H1 (cell line): ENCODE results near the gene DHRS1. TPM values are rescaled to one million over a fixed set of nuclear protein-coding genes. Genes with fewer than 3 reads are reported as not detected.

Experiments used
- CTCF ChIA-PET: fragments of 300-600 bp; sonication (Branson Sonifier 250); formaldehyde crosslinking; loops from one replicate; lab custom pipeline; 2021; ENCODE audit not compliant: partially characterized antibody; lab: Charles Lee
- POLR2A ChIA-PET: fragments of 300-600 bp; sonication (Branson Sonifier 250); formaldehyde crosslinking; loops from one replicate; lab custom pipeline; 2021; ENCODE audit warnings: inconsistent platforms; ENCODE audit not compliant: partially characterized antibody; lab: Charles Lee
- DNase-seq, 2 experiments: peaks; one replicate each; pipeline versions ENCODE4 v3.0.0 to v3.0.0-alpha.2; 2010 to 2022; ENCODE audit warnings: low spot score in 2 of 2, low read depth in 1 of 2, mixed read lengths in 1 of 2
- FAIRE-seq: peaks from 2 replicates; lab custom pipeline; 2011; peaks lifted over from hg19 to GRCh38; lab: Jason Lieb, UNC
- H2AFZ ChIP-seq: 2 replicates; pipeline ENCODE4 v1.8.1; 2012; ENCODE audit warnings: low read length, inconsistent platforms
- H2AK5ac ChIP-seq: 2 replicates; pipeline ENCODE4 v1.6.1; 2013; ENCODE audit warnings: low read depth, low read length
- H2BK120ac ChIP-seq: replicated peaks from 2 replicates; pipeline ENCODE3; 2013; ENCODE audit warnings: low read depth, low read length, inconsistent platforms
- H2BK12ac ChIP-seq: 2 replicates; pipeline ENCODE4 v1.6.1; 2013; ENCODE audit warnings: low read depth, low read length
- H2BK15ac ChIP-seq: 2 replicates; pipeline ENCODE4 v1.6.1; 2013; ENCODE audit warnings: low read length
- H2BK20ac ChIP-seq: 2 replicates; pipeline ENCODE4 v1.6.1; 2013; ENCODE audit warnings: low read length
- H2BK5ac ChIP-seq: 2 replicates; pipeline ENCODE4 v1.6.1; 2013; ENCODE audit warnings: low read depth, low read length
- H3K14ac ChIP-seq: 2 replicates; pipeline ENCODE4 v1.6.1; 2013; ENCODE audit warnings: inconsistent platforms; ENCODE audit not compliant: insufficient read length
- H3K18ac ChIP-seq: 2 replicates; pipeline ENCODE4 v1.6.1; 2013; ENCODE audit warnings: low read length; ENCODE audit errors: extremely low read depth
- H3K23ac ChIP-seq: 2 replicates; pipeline ENCODE4 v1.6.1; 2013; ENCODE audit warnings: inconsistent platforms; ENCODE audit not compliant: insufficient read length
- H3K23me2 ChIP-seq: 2 replicates; pipeline ENCODE4 v1.6.1; 2013; ENCODE audit warnings: low read depth, low read length
- H3K27ac ChIP-seq: 2 replicates; pipeline ENCODE4 v1.6.1; 2011; ENCODE audit warnings: low read depth, low read length, inconsistent platforms
- H3K27me3 ChIP-seq, 4 experiments: replicated peaks in 1 of 4; 1 replicate in 1 of 4; 2 replicates in 3 of 4; pipeline versions ENCODE4 v1.6.1 to v1.8.1; 2011 to 2013; ENCODE audit warnings: low read length in 3 of 4, mild to moderate bottlenecking in 3 of 4, inconsistent platforms in 2 of 4, mixed read lengths in 2 of 4, moderate library complexity in 1 of 4; ENCODE audit not compliant: control insufficient read depth in 3 of 4, insufficient read depth in 3 of 4; ENCODE audit errors: extremely low read depth in 1 of 4
- H3K36me3 ChIP-seq, 4 experiments: 2 replicates each; pipeline versions ENCODE4 v1.6.1 to v1.8.1; 2011 to 2013; ENCODE audit warnings: mild to moderate bottlenecking in 4 of 4, low read length in 3 of 4, moderate library complexity in 2 of 4, control low read depth in 1 of 4, inconsistent platforms in 1 of 4; ENCODE audit not compliant: insufficient read depth in 4 of 4, control insufficient read depth in 2 of 4
- H3K4ac ChIP-seq: replicated peaks from 2 replicates; pipeline ENCODE3; 2013; ENCODE audit warnings: low read length, low read depth, mixed read lengths, inconsistent platforms; ENCODE audit not compliant: insufficient read length
- H3K4me1 ChIP-seq, 4 experiments: replicated peaks in 1 of 4; 1 replicate in 1 of 4; 2 replicates in 3 of 4; pipeline versions ENCODE4 v1.6.1 to v1.8.1; 2011 to 2013; ENCODE audit warnings: low read length in 3 of 4, inconsistent platforms in 2 of 4, mixed read lengths in 1 of 4; ENCODE audit not compliant: insufficient read depth in 4 of 4, control insufficient read depth in 3 of 4
- H3K4me2 ChIP-seq, 2 experiments: 2 replicates each; pipeline versions ENCODE4 v1.6.1 to v1.8.1; 2011 to 2013; ENCODE audit warnings: low read depth in 2 of 2, low read length in 2 of 2, control low read depth in 1 of 2, inconsistent platforms in 1 of 2, mild to moderate bottlenecking in 1 of 2; ENCODE audit not compliant: insufficient read depth in 1 of 2
- H3K4me3 ChIP-seq, 4 experiments: fragments of 200-600, 300-600 bp in 1 of 4; sonication (generic), shearing (Covaris generic), sonication (Bioruptor Twin) in 1 of 4; 2 replicates each; pipeline versions ENCODE4 v1.5.1 to v1.8.1; 2011 to 2016; ENCODE audit warnings: low read length in 4 of 4, low read depth in 3 of 4, control low read depth in 2 of 4, inconsistent platforms in 2 of 4, mild to moderate bottlenecking in 2 of 4, mixed read lengths in 1 of 4, moderate library complexity in 1 of 4; ENCODE audit not compliant: insufficient read depth in 2 of 4; ENCODE audit errors: extremely low read depth in 1 of 4
- H3K56ac ChIP-seq: replicated peaks from 2 replicates; pipeline ENCODE3; 2013; ENCODE audit warnings: low read depth, mild to moderate bottlenecking, mixed read lengths, low read length, inconsistent platforms; ENCODE audit not compliant: insufficient read length
- H3K79me1 ChIP-seq: 2 replicates; pipeline ENCODE4 v1.6.1; 2013; ENCODE audit warnings: low read depth, low read length, control low read depth
- H3K79me2 ChIP-seq, 2 experiments: 2 replicates each; pipeline versions ENCODE4 v1.6.1 to v1.8.1; 2012 to 2013; ENCODE audit warnings: low read length in 2 of 2, mild to moderate bottlenecking in 2 of 2, inconsistent platforms in 1 of 2; ENCODE audit not compliant: insufficient read depth in 2 of 2, control insufficient read depth in 1 of 2
- H3K9ac ChIP-seq, 4 experiments: replicated peaks in 1 of 4; 1 replicate in 1 of 4; 2 replicates in 3 of 4; pipeline versions ENCODE4 v1.6.1 to v1.8.1; 2011 to 2013; ENCODE audit warnings: low read depth in 3 of 4, low read length in 3 of 4, control low read depth in 2 of 4, mild to moderate bottlenecking in 2 of 4, moderate library complexity in 2 of 4, inconsistent platforms in 1 of 4; ENCODE audit errors: extremely low read depth in 1 of 4
- H3K9me3 ChIP-seq, 2 experiments: 2 replicates each; pipeline versions ENCODE4 v1.6.1 to v1.8.1; 2012 to 2013; ENCODE audit warnings: mild to moderate bottlenecking in 2 of 2, moderate library complexity in 2 of 2, control low read depth in 1 of 2, inconsistent platforms in 1 of 2, low read depth in 1 of 2, low read length in 1 of 2, mixed read lengths in 1 of 2; ENCODE audit not compliant: insufficient read depth in 2 of 2
- H4K20me1 ChIP-seq, 2 experiments: replicated peaks in 1 of 2; 2 replicates each; pipeline versions ENCODE3 to v1.8.1; 2011 to 2013; ENCODE audit warnings: inconsistent platforms in 2 of 2, low read length in 2 of 2, mild to moderate bottlenecking in 1 of 2; ENCODE audit not compliant: insufficient read depth in 2 of 2, control insufficient read depth in 1 of 2
- H4K5ac ChIP-seq: 2 replicates; pipeline ENCODE4 v1.6.1; 2013; ENCODE audit warnings: low read length, low read depth, mixed read lengths, inconsistent platforms; ENCODE audit not compliant: insufficient read length
- H4K8ac ChIP-seq: 2 replicates; pipeline ENCODE4 v1.8.0; 2013; ENCODE audit warnings: mild to moderate bottlenecking, moderate library complexity, low read length, inconsistent platforms; ENCODE audit not compliant: insufficient read depth; ENCODE audit errors: extremely low read depth
- H4K91ac ChIP-seq: replicated peaks from 2 replicates; pipeline ENCODE3; 2013; ENCODE audit warnings: low read length, mixed read lengths, inconsistent platforms; ENCODE audit not compliant: insufficient read length
- CHD1 ChIP-seq: IDR thresholded peaks from 2 replicates; pipeline ENCODE4 v1.6.1; 2012; ENCODE audit warnings: low read depth, low read length, improper control_type of control experiment
- CTCF ChIP-seq, 3 experiments: IDR thresholded peaks; 1 replicate in 2 of 3; 2 replicates in 1 of 3; pipeline versions ENCODE4 v1.5.1 to v1.6.1; 2011; ENCODE audit warnings: low read length in 3 of 3, mild to moderate bottlenecking in 3 of 3, inconsistent platforms in 2 of 3, low read depth in 1 of 3, moderate library complexity in 1 of 3; ENCODE audit not compliant: insufficient read depth in 1 of 3; ENCODE audit errors: control extremely low read depth in 1 of 3
- JUN ChIP-seq: IDR thresholded peaks from 2 replicates; pipeline ENCODE4 v1.6.1; 2011; ENCODE audit warnings: low read depth, mild to moderate bottlenecking, improper control_type of control experiment, low read length
- POU5F1 ChIP-seq: IDR thresholded peaks from 2 replicates; pipeline ENCODE4 v1.6.1; 2011; ENCODE audit warnings: low read depth, mild to moderate bottlenecking, low read length, moderate library complexity
- SIRT6 ChIP-seq: IDR thresholded peaks from one replicate; pipeline ENCODE4 v1.7.1; 2012; ENCODE audit warnings: low read length, inconsistent platforms
- SUZ12 ChIP-seq: fragments of 200-600 bp; sonication (generic); IDR thresholded peaks from 2 replicates; pipeline ENCODE4 v1.6.1; 2012; ENCODE audit warnings: mild to moderate bottlenecking, inconsistent platforms, low read length, moderate library complexity, mixed read lengths
- TAF7 ChIP-seq: optimal IDR thresholded peaks from 2 replicates; pipeline ENCODE3; 2011; ENCODE audit warnings: low read depth, mild to moderate bottlenecking, inconsistent platforms, low read length, moderate library complexity, borderline replicate concordance
- WGBS, 2 experiments: shearing (Covaris generic) in 1 of 2; methylation state at CpG; one replicate each; pipeline versions ENCODE4 v1.1.6 to v1.1.7; 2013 to 2015; ENCODE audit warnings: low lambda C conversion rate in 2 of 2, mixed read lengths in 2 of 2, inconsistent platforms in 1 of 2, low coverage in 1 of 2, missing lambda C conversion rate in 1 of 2; ENCODE audit not compliant: insufficient replicate concordance in 2 of 2, insufficient coverage in 1 of 2, insufficient read length in 1 of 2; ENCODE audit errors: extremely low coverage in 1 of 2, missing lambda C conversion rate in 1 of 2; 5-methylcytosine and 5-hydroxymethylcytosine counted together
- polyA plus RNA-seq, 7 experiments: library from polyadenylated mRNA; depleted of rRNA in 3 of 7; stranded (reverse) in 5 of 7; unstranded in 2 of 7; fragments of >200 nt in 5 of 7; fragments of 200-250 nt in 2 of 7; gene quantifications; 1 replicate in 5 of 7; 2 replicates in 1 of 7; 4 replicates in 1 of 7; pipeline versions ENCODE4 v1.2.1 to v1.2.3, GENCODE V29; 2011 to 2013; ENCODE audit warnings: missing spikeins in 2 of 7, mixed read lengths in 2 of 7
- total RNA-seq: library from RNA; stranded (reverse); fragmentation: NEBNext Ultra II Directional; extraction: Animal tissue kit (Norgen Biotek cat#: 25700); gene quantifications from 2 replicates; pipeline ENCODE4 v1.2.1, GENCODE V29; 2021
- TF ChIP-seq, protein P1 (sequence below): IDR thresholded peaks from 2 replicates; pipeline ENCODE4 v1.6.1; 2011; ENCODE audit warnings: low read length, improper control_type of control experiment

DHRS1 gene
- total and polyA plus RNA-seq, 2 of the 8 experiments (the other 6 are each of a cell fraction or from before 2014, with no cell fraction given), result 8.8 to 31.7 TPM

DNA sequence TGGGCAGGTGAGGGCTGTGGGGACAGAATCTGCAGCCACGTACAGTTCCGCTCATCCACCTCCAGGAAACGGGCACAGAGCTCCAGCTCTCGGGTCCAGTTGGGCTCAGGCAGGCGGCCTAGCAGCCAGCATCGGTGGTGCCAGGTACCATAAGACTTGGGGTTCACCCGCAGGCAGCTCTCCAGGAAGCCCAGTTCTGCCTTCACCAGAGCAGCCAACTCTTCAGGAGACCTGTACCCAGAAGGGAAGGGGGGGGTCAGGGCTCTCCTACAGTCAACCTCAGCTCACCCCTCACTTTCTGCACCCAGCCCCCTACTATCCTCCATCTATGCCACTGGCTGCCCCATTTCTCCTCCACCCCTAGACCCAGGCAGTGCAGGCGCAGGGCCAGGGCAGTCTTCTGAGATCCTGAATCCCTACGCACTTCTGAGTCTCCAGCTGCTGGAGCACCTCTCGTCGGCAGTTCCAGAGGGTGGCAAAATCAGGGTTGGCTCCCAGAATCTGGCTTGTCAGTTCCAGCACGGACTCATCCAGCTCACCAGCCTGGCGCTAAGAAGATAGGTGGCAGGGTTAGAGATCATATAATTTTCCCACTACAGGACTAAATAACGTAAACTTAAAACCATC lies 29.6 kb downstream of the DHRS1 start:
- H2AK5ac ChIP-seq, result no peak overlapping the region
- no peaks in the 10 kb centered on the region for H3K79me2 ChIP-seq
- peaks cover 5% of the 10 kb centered on the region for H3K23me2 ChIP-seq
- H4K20me1 ChIP-seq, result peaks cover 0 to 2% of the 10 kb centered on the region in 2 experiments
- H3K27me3 ChIP-seq, result no peaks in the 10 kb centered on the region; a peak in 1 of 7 replicates
- POLR2A ChIA-PET, result interaction anchor here (0.8 to 3.8 kb wide), 15 partner anchors 8 to 134 kb away, joined by 3 to 26 read pairs (median 8); partner anchors contain the start of genes CHMP4A, GMPR2, PSME1 and TINF2
- no peak overlapping the region for H3K4ac ChIP-seq
- H3K56ac ChIP-seq, result no peak overlapping the region
- WGBS, 2 experiments, result 94% methylated on average over 14 of the region's 14 CpGs; no CpG with 5 or more reads in 1 of the 2 experiments
- DNase-seq (no peak), FAIRE-seq (no peak)
- H3K36me3 ChIP-seq, result no peaks in the 10 kb centered on the region; a peak in 3 of 8 replicates
- no peak overlapping the region; a peak in 1 of 8 replicates for H3K4me3 ChIP-seq
- no peak overlapping the region for H2BK120ac ChIP-seq
- no peak overlapping the region for H2BK15ac ChIP-seq
- peak overlapping the region; percentile 55 to 97; a peak in 1 of 4 replicates for H3K4me2 ChIP-seq
- H3K9me3 ChIP-seq, result no peaks in the 10 kb centered on the region
- no peak overlapping the region for H3K27ac ChIP-seq
- 0 out of 2 replicates have a peak overlapping the region, but pooled peaks have one; percentile 44 for H2BK5ac ChIP-seq
- H3K9ac ChIP-seq, result no peak overlapping the region
- H2BK20ac ChIP-seq, result no peak overlapping the region
- H3K79me1 ChIP-seq, result no peaks in the 10 kb centered on the region
- H3K14ac ChIP-seq, result no peak overlapping the region
- no peak overlapping the region for H3K18ac ChIP-seq
- H3K4me1 ChIP-seq, result peaks cover 0 to 4% (median 2%) of the 10 kb centered on the region in 4 experiments; a peak in 4 of 7 replicates
- H4K8ac ChIP-seq, result peak overlapping the region; percentile 78; the same call in 1 of the 2 replicates
- H4K5ac ChIP-seq, result no peak overlapping the region
- H3K23ac ChIP-seq, result no peak overlapping the region
- no peak overlapping the region for H2AFZ ChIP-seq
- CTCF ChIA-PET, result interaction anchor here (1.0 to 8.6 kb wide), 16 partner anchors 11 to 213 kb away, joined by 3 to 94 read pairs (median 6); partner anchors contain the start of genes CIDEB, DHRS1, GMPR2 and IRF9
- no peak overlapping the region for H4K91ac ChIP-seq
- no peak overlapping the region for H2BK12ac ChIP-seq
- no peak for TF ChIP-seq CHD1
- no peak for TF ChIP-seq CTCF (IDR thresholded peaks at IDR 0.05; ENCODE audit: control extremely low read depth in 1 of 3, insufficient read depth in 1 of 3, low read depth in 1 of 3, low read length in 3 of 3)
- no peak for TF ChIP-seq SIRT6
- no peak for TF ChIP-seq POU5F1
- no peak for TF ChIP-seq TAF7
- TF ChIP-seq JUN, result no peak
- TF ChIP-seq, protein P1, sequence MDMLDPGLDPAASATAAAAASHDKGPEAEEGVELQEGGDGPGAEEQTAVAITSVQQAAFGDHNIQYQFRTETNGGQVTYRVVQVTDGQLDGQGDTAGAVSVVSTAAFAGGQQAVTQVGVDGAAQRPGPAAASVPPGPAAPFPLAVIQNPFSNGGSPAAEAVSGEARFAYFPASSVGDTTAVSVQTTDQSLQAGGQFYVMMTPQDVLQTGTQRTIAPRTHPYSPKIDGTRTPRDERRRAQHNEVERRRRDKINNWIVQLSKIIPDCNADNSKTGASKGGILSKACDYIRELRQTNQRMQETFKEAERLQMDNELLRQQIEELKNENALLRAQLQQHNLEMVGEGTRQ, result no peak
- TF ChIP-seq SUZ12, result no peak
